GM23338 (cell line): ENCODE data around the gene TMEM222. TPM values are rescaled to one million over a fixed set of nuclear protein-coding genes. Genes with fewer than 3 reads are reported as not detected.

ENCODE experiments used
- ATAC-seq: fragments of 200-7000 bp; cut with Tn5 transposase; 3 replicates; pipeline ENCODE4 v1.9.1; 2020
- DNase-seq: peaks from one replicate; pipeline ENCODE4 v3.0.0-alpha.2; 2015; ENCODE audit warnings: low spot score
- H2AFZ ChIP-seq: fragments of 200-600 bp; sonication (generic); 2 replicates; pipeline ENCODE4 v1.8.0; 2016; ENCODE audit warnings: antibody characterized with exemption, mild to moderate bottlenecking, moderate library complexity
- H3F3A ChIP-seq: fragments of 200-600 bp; sonication (generic); replicated peaks from 2 replicates; pipeline ENCODE4 v1.8.0; 2017; ENCODE audit warnings: antibody characterized with exemption, mixed run types, low read depth
- H3K27ac ChIP-seq: fragments of 200-600 bp; sonication (generic); 2 replicates; pipeline ENCODE4 v1.6.1; 2016; ENCODE audit warnings: low read depth
- H3K27me3 ChIP-seq: fragments of 200-600 bp; sonication (generic); 2 replicates; pipeline ENCODE4 v1.8.0; 2016; ENCODE audit warnings: mild to moderate bottlenecking, mixed run types, moderate library complexity; ENCODE audit not compliant: insufficient read depth
- H3K36me3 ChIP-seq: fragments of 200-600 bp; sonication (generic); 2 replicates; pipeline ENCODE4 v1.8.0; 2016; ENCODE audit warnings: mild to moderate bottlenecking; ENCODE audit not compliant: insufficient read depth
- H3K4me1 ChIP-seq: fragments of 200-600 bp; sonication (generic); 2 replicates; pipeline ENCODE4 v1.8.0; 2016; ENCODE audit warnings: mild to moderate bottlenecking, moderate library complexity; ENCODE audit not compliant: insufficient read depth
- H3K4me2 ChIP-seq: fragments of 200-600 bp; sonication (generic); 2 replicates; pipeline ENCODE4 v1.7.1; 2017; ENCODE audit warnings: mixed run types
- H3K4me3 ChIP-seq: fragments of 200-600 bp; sonication (generic); 2 replicates; pipeline ENCODE4 v1.6.1; 2016; ENCODE audit warnings: mixed run types
- H3K79me2 ChIP-seq: fragments of 200-600 bp; sonication (generic); replicated peaks from 2 replicates; pipeline ENCODE4 v1.8.0; 2017; ENCODE audit warnings: mild to moderate bottlenecking; ENCODE audit not compliant: insufficient read depth
- H3K9me2 ChIP-seq: fragments of 200-600 bp; sonication (generic); 2 replicates; pipeline ENCODE4 v1.8.0; 2017; ENCODE audit not compliant: insufficient read depth
- H4K20me1 ChIP-seq: fragments of 200-600 bp; sonication (generic); replicated peaks from 2 replicates; pipeline ENCODE4 v1.8.0; 2017; ENCODE audit warnings: mild to moderate bottlenecking; ENCODE audit not compliant: insufficient read depth
- H3K27ac Mint-ChIP-seq: 2 replicates; pipeline ENCODE4 v1.8.0; 2020; ENCODE audit warnings: inconsistent platforms, mild to moderate bottlenecking, moderate library complexity, mixed read lengths
- H3K27me3 Mint-ChIP-seq: 3 replicates; pipeline ENCODE4 v1.8.0; 2022; ENCODE audit warnings: low read depth, mild to moderate bottlenecking, moderate library complexity, mixed read lengths, inconsistent platforms; ENCODE audit not compliant: insufficient read depth, poor library complexity
- H3K36me3 Mint-ChIP-seq: 3 replicates; pipeline ENCODE4 v1.8.0; 2021; ENCODE audit warnings: low read depth, mild to moderate bottlenecking, inconsistent platforms, moderate library complexity, mixed read lengths
- H3K4me1 Mint-ChIP-seq: 3 replicates; pipeline ENCODE4 v1.8.0; 2020; ENCODE audit warnings: mild to moderate bottlenecking, inconsistent platforms, mixed read lengths
- H3K4me3 Mint-ChIP-seq: 3 replicates; pipeline ENCODE4 v1.8.0; 2021; ENCODE audit warnings: moderate library complexity, mild to moderate bottlenecking, inconsistent platforms, mixed read lengths
- H3K9me3 Mint-ChIP-seq: 3 replicates; pipeline ENCODE4 v1.8.0; 2020; ENCODE audit warnings: moderate library complexity, mild to moderate bottlenecking, inconsistent platforms, mixed read lengths
- CREB1 ChIP-seq: fragments of 250-450 bp; sonication (Bioruptor Pico); IDR thresholded peaks from 2 replicates; pipeline ENCODE4 v1.5.0; 2020; ENCODE audit warnings: low read depth, mild to moderate bottlenecking, moderate library complexity
- CTCF ChIP-seq, 2 experiments: fragments of 200-600 bp in 1 of 2; sonication (generic) in 1 of 2; conservative IDR thresholded peaks; 2 replicates each; pipeline versions ENCODE4 v1.5.1 to v1.6.1; 2016 to 2017; ENCODE audit warnings: antibody characterized with exemption in 2 of 2, low read depth in 2 of 2, mild to moderate bottlenecking in 2 of 2, moderate library complexity in 1 of 2
- ETS1 ChIP-seq: IDR thresholded peaks from 2 replicates; pipeline ENCODE4 v1.6.1; 2016; ENCODE audit warnings: antibody characterized with exemption
- EZH2 ChIP-seq: fragments of 200-600 bp; sonication (generic); IDR thresholded peaks from one replicate; pipeline ENCODE4 v1.8.0; 2017; ENCODE audit warnings: antibody characterized with exemption, mild to moderate bottlenecking, low read depth; ENCODE audit not compliant: unreplicated experiment
- EZH2phosphoT487 ChIP-seq: fragments of 200-600 bp; sonication (generic); IDR thresholded peaks from one replicate; pipeline ENCODE4 v1.8.1; 2018; ENCODE audit warnings: antibody characterized with exemption; ENCODE audit not compliant: unreplicated experiment
- JUNB ChIP-seq: IDR thresholded peaks from one replicate; pipeline ENCODE4 v1.6.1; 2016; ENCODE audit warnings: antibody characterized with exemption; ENCODE audit not compliant: unreplicated experiment
- NANOG ChIP-seq: IDR thresholded peaks from 2 replicates; pipeline ENCODE4 v1.6.1; 2016; ENCODE audit warnings: antibody characterized with exemption, borderline replicate concordance
- POLR2AphosphoS5 ChIP-seq: IDR thresholded peaks from 2 replicates; pipeline ENCODE4 v1.6.1; 2016; ENCODE audit warnings: antibody characterized with exemption, low read depth
- REST ChIP-seq: IDR thresholded peaks from one replicate; pipeline ENCODE4 v1.6.1; 2018; ENCODE audit warnings: antibody characterized with exemption; ENCODE audit not compliant: unreplicated experiment
- STAT1 ChIP-seq: IDR thresholded peaks from one replicate; pipeline ENCODE4 v1.6.1; 2016; ENCODE audit warnings: antibody characterized with exemption; ENCODE audit not compliant: unreplicated experiment
- ZNF114 ChIP-seq: fragments of 250-450 bp; sonication (Bioruptor Pico); IDR thresholded peaks from 2 replicates; pipeline ENCODE4 v1.5.0; 2020; ENCODE audit warnings: mild to moderate bottlenecking, moderate library complexity
- ZNF331 ChIP-seq: fragments of 250-450 bp; sonication (Bioruptor Pico); IDR thresholded peaks from 2 replicates; pipeline ENCODE4 v1.5.0; 2020; ENCODE audit warnings: low read depth, mild to moderate bottlenecking, moderate library complexity
- ZNF462 ChIP-seq: fragments of 250-450 bp; sonication (Bioruptor Pico); IDR thresholded peaks from 2 replicates; pipeline ENCODE4 v1.5.0; 2020; ENCODE audit warnings: mild to moderate bottlenecking, moderate library complexity
- polyA plus RNA-seq: library from polyadenylated mRNA; unstranded; fragments of >200 nt; fragmentation: Nextera tagmentation; extraction: Ambion mirVana; gene quantifications from 2 replicates; pipeline ENCODE4 v1.2.1, GENCODE V29; 2016
- total RNA-seq: library from RNA; depleted of rRNA; stranded (reverse); fragments of >200 nt; shearing (Covaris generic); gene quantifications from 2 replicates; pipeline ENCODE4 v1.2.3, GENCODE V29; 2014

The TMEM222 gene
- total and polyA plus RNA-seq, 2 experiments from 2014 or later = 17.8 to 22.6 TPM

- no peak for DNase-seq
- Histone ChIP-seq H3K36me3 (no peaks in the 10 kb centered on the region), H3K27me3 (no peaks in the 10 kb centered on the region), H4K20me1 (no peaks in the 10 kb centered on the region), H3K4me2 (peak overlapping the region; percentile 83), H3K4me1 (peaks cover 17% of the 10 kb centered on the region; the same call in 1 of the 2 replicates), H3K79me2 (peaks cover under 1% of the 10 kb centered on the region), H3K9me2 (no peaks in the 10 kb centered on the region), H2AFZ (no peak overlapping the region), H3F3A (peaks cover 5% of the 10 kb centered on the region; the same call in 1 of the 2 replicates), H3K27ac (no peak overlapping the region), H3K4me3 (peak overlapping the region; percentile 55; the same call in 1 of the 2 replicates)
- Mint-ChIP-seq H3K27ac (peak overlapping the region; percentile 46), H3K4me1 (peaks cover 36% of the 10 kb centered on the region), H3K4me3 (peak overlapping the region; percentile 76), H3K9me3 (no peaks in the 10 kb centered on the region; the same call in 2 of the 3 replicates), H3K36me3 (peaks cover 9% of the 10 kb centered on the region), H3K27me3 (peaks cover 12% of the 10 kb centered on the region)
- no peak for TF ChIP-seq ZNF114 (CRISPR knock-in tag)
- no peak for TF ChIP-seq EZH2phosphoT487
- no peak for TF ChIP-seq JUNB
- TF ChIP-seq CREB1 (CRISPR knock-in tag) = no peak
- no peak for TF ChIP-seq NANOG
- TF ChIP-seq EZH2 = no peak
- TF ChIP-seq ZNF331 = no peak
- no peak for TF ChIP-seq ZNF462 (CRISPR knock-in tag)
- no peak for TF ChIP-seq STAT1
- no peak for TF ChIP-seq CTCF (conservative IDR thresholded peaks at IDR 0.05; ENCODE audit: low read depth in 2 of 2)
- TF ChIP-seq POLR2AphosphoS5 = no peak
- no peak for TF ChIP-seq ETS1
- no peak for TF ChIP-seq REST
- ATAC-seq = peak; percentile 41
Measured at GRCh38 chr1:27342778-27343638, 21.0 kb downstream of the TMEM222 start.
